Esophagus muscularis mucosa (tissue), 4 donors: ENCODE results near the gene RHBDL1. TPM values are rescaled to one million over a fixed set of nuclear protein-coding genes. Genes with fewer than 3 reads are reported as not detected.

Source experiments
- DNase-seq: peaks from one replicate; pipeline ENCODE4 v3.0.0-alpha.2; 2017; ENCODE audit errors: extremely low spot score
- H3K27ac ChIP-seq, 4 donors: fragments of 200-600 bp; sonication (generic); replicated peaks in 1 of 4; 1 replicate in 3 of 4; 2 replicates in 1 of 4; pipeline ENCODE4 v1.5.1; 2016 to 2019; ENCODE audit warnings: mild to moderate bottlenecking in 1 of 4
- H3K27me3 ChIP-seq, 4 donors: fragments of 200-600 bp; sonication (generic); one replicate each; pipeline versions ENCODE4 v1.5.1 to v1.6.0; 2016 to 2019
- H3K36me3 ChIP-seq, 4 donors: fragments of 200-600 bp; sonication (generic); one replicate each; pipeline ENCODE4 v1.5.1; 2016 to 2019
- H3K4me1 ChIP-seq, 4 donors: fragments of 200-600 bp; sonication (generic); one replicate each; pipeline ENCODE4 v1.5.1; 2016 to 2019
- H3K4me3 ChIP-seq, 4 donors: fragments of 200-600 bp; sonication (generic); 1 replicate in 2 of 4; 2 replicates in 2 of 4; pipeline ENCODE4 v1.5.1; 2016 to 2019; ENCODE audit warnings: mild to moderate bottlenecking in 4 of 4, moderate library complexity in 1 of 4
- H3K9me3 ChIP-seq, 4 donors: fragments of 200-600 bp; sonication (generic); 1 replicate in 3 of 4; 2 replicates in 1 of 4; pipeline ENCODE4 v1.5.1; 2016 to 2019
- EP300 ChIP-seq: sonication (generic); formaldehyde crosslinking; IDR thresholded peaks from one replicate; pipeline ENCODE4 v1.6.1; 2017; ENCODE audit warnings: antibody characterized with exemption
- POLR2A ChIP-seq: fragments of 450-650 bp; IDR thresholded peaks from one replicate; pipeline ENCODE4 v1.6.1; 2017; ENCODE audit warnings: antibody characterized with exemption, moderate library complexity, mild to moderate bottlenecking, low read depth
- POLR2AphosphoS5 ChIP-seq, 2 donors: sonication (generic); formaldehyde crosslinking; IDR thresholded peaks; one replicate each; pipeline ENCODE4 v1.6.1; 2017; ENCODE audit warnings: antibody characterized with exemption in 2 of 2
- WGBS: methylation state at CpG from one replicate; pipeline ENCODE4 v1.1.5; 2018; 5-methylcytosine and 5-hydroxymethylcytosine counted together
- intact Hi-C: fragments of 100-400 bp; cut with DNase I; formaldehyde crosslinking; loops from one replicate; pipeline ENCODE4 v1.15.1; 2023
- total RNA-seq, 4 donors: library from RNA; depleted of rRNA; stranded (reverse); fragments of >200 nt; gene quantifications; one replicate each; pipeline versions ENCODE4 v1.1.0 to v1.2.1, GENCODE V29; 2016
- TF ChIP-seq, protein P1 (sequence below), 3 experiments: fragments of 200-600 bp in 2 of 3; fragments of 450-650 bp in 1 of 3; sonication (generic) in 2 of 3; IDR thresholded peaks; one replicate each; pipeline ENCODE4 v1.5.1; 2017 to 2019; ENCODE audit warnings: antibody characterized with exemption in 3 of 3, mild to moderate bottlenecking in 2 of 3, moderate library complexity in 1 of 3

The RHBDL1 gene
- total RNA-seq, 4 donors from 2014 or later, result 0.17 to 2.0 (median 0.66) TPM

DNA sequence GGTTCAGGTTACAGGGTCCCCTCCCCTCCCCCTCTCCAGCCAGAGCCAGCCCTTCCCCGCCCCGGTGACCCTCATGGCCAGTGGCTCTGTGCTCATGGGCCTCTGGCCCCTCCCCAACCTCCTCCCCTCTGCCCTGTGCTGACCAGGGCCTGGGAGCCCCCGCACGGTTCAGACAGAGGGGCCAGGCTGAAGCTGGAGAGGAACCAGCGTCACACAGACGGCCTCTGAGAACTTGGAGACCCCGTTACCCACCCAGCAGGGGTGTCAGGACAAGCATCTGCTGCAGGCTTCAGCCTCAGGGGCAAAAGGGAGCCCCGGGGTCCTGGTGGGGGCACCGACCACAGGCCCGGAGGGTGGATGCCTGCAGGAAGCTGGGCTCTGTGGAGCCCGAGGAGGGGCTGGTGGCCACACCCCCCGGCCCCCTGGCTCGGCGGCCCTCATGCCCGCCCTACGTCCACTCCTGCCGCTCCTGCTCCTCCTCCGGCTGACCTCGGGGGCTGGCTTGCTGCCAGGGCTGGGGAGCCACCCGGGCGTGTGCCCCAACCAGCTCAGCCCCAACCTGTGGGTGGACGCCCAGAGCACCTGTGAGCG lies 44.6 kb upstream of the RHBDL1 start, which contains the start of gene WFIKKN1:
WFIKKN1 (plus strand) TSS at position 171 of the 591 bp plus-strand sequence; CDS start at position 440, 269 bp downstream.
- Histone ChIP-seq H3K4me1 (peaks cover 23 to 50% (median 41%) of the 10 kb centered on the region in 4 donors), H3K4me3 (no peak within 1 kb of the TSS), H3K27ac (no peak within 1 kb of the TSS), H3K9me3 (no peaks in the 10 kb centered on the region), H3K27me3 (peaks cover 0 to 21% (median 0%) of the 10 kb centered on the region in 4 donors), H3K36me3 (peaks cover 10 to 58% (median 50%) of the 10 kb centered on the region in 4 donors)
- DNase-seq, result no peak
- WGBS, result 11% methylated on average over 3 of the region's 23 CpGs
- intact Hi-C loops, result no loop called here
- TF ChIP-seq POLR2AphosphoS5 (IDR thresholded peaks at IDR 0.05) (peak in 1 of 2 donors; percentile 11), EP300 (no peak)

DNA sequence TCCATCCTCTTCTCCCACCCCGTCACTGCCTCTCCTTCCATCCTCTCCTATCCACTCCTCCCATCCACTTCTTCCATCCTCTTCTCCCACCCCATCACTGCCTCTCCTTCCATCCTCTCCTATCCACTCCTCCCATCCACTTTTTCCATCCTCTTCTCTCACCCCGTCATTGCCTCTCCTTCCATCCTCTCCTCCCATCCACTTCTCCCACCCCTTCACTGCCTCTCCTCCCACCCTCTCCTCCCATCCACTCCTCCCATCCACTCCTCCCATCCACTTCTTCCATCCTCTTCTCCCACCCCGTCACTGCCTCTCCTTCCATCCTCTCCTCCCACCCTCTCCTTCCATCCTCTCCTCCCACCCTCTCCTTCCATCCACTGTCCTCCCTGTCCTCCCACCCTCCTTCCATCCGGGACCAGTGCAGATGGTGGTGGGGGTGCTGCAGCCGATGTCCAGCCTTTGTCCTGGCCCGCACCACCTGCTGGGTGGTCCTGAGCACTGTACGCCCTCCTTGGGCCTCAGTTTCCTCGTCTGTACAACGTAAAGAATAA lies 43.6 kb upstream of the RHBDL1 start:
- Histone ChIP-seq H3K4me1 (peaks cover 23 to 48% (median 42%) of the 10 kb centered on the region in 4 donors), H3K4me3 (no peak overlapping the region), H3K9me3 (no peaks in the 10 kb centered on the region), H3K27me3 (peaks cover 0 to 21% (median 0%) of the 10 kb centered on the region in 4 donors), H3K27ac (no peak overlapping the region), H3K36me3 (peaks cover 10 to 48% (median 40%) of the 10 kb centered on the region in 4 donors)
- WGBS, result 58% methylated on average over 9 of the region's 9 CpGs
- intact Hi-C loops, result no loop called here
- DNase-seq, result no peak
- TF ChIP-seq POLR2A (no peak), POLR2AphosphoS5 (IDR thresholded peaks at IDR 0.05) (no peak), EP300 (no peak)
- TF ChIP-seq, protein P1, sequence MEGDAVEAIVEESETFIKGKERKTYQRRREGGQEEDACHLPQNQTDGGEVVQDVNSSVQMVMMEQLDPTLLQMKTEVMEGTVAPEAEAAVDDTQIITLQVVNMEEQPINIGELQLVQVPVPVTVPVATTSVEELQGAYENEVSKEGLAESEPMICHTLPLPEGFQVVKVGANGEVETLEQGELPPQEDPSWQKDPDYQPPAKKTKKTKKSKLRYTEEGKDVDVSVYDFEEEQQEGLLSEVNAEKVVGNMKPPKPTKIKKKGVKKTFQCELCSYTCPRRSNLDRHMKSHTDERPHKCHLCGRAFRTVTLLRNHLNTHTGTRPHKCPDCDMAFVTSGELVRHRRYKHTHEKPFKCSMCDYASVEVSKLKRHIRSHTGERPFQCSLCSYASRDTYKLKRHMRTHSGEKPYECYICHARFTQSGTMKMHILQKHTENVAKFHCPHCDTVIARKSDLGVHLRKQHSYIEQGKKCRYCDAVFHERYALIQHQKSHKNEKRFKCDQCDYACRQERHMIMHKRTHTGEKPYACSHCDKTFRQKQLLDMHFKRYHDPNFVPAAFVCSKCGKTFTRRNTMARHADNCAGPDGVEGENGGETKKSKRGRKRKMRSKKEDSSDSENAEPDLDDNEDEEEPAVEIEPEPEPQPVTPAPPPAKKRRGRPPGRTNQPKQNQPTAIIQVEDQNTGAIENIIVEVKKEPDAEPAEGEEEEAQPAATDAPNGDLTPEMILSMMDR (IDR thresholded peaks at IDR 0.05), result no peak

DNA sequence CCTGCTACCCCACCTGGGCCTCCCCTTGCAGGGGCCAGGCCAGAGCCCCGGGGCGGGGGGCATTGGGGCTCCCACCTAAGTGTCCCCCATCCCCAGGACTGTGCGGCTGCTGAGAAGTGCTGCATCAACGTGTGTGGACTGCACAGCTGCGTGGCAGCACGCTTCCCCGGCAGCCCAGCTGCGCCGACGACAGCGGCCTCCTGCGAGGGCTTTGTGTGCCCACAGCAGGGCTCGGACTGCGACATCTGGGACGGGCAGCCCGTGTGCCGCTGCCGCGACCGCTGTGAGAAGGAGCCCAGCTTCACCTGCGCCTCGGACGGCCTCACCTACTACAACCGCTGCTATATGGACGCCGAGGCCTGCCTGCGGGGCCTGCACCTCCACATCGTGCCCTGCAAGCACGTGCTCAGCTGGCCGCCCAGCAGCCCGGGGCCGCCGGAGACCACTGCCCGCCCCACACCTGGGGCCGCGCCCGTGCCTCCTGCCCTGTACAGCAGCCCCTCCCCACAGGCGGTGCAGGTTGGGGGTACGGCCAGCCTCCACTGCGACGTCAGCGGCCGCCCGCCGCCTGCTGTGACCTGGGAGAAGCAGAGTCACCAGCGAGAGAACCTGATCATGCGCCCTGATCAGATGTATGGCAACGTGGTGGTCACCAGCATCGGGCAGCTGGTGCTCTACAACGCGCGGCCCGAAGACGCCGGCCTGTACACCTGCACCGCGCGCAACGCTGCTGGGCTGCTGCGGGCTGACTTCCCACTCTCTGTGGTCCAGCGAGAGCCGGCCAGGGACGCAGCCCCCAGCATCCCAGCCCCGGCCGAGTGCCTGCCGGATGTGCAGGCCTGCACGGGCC lies 42.8 kb upstream of the RHBDL1 start:
- WGBS, result 97% methylated on average over 12 of the region's 67 CpGs
- Histone ChIP-seq H3K27ac (no peak overlapping the region), H3K4me3 (no peak overlapping the region), H3K36me3 (peaks cover 10 to 40% (median 32%) of the 10 kb centered on the region in 4 donors), H3K9me3 (no peaks in the 10 kb centered on the region), H3K27me3 (peaks cover 0 to 21% (median 0%) of the 10 kb centered on the region in 4 donors), H3K4me1 (peaks cover 28 to 49% (median 45%) of the 10 kb centered on the region in 4 donors)
- intact Hi-C loops, result no loop called here
- TF ChIP-seq POLR2A, result no peak
- no peak for TF ChIP-seq POLR2AphosphoS5 (IDR thresholded peaks at IDR 0.05)
- no peak for DNase-seq

DNA sequence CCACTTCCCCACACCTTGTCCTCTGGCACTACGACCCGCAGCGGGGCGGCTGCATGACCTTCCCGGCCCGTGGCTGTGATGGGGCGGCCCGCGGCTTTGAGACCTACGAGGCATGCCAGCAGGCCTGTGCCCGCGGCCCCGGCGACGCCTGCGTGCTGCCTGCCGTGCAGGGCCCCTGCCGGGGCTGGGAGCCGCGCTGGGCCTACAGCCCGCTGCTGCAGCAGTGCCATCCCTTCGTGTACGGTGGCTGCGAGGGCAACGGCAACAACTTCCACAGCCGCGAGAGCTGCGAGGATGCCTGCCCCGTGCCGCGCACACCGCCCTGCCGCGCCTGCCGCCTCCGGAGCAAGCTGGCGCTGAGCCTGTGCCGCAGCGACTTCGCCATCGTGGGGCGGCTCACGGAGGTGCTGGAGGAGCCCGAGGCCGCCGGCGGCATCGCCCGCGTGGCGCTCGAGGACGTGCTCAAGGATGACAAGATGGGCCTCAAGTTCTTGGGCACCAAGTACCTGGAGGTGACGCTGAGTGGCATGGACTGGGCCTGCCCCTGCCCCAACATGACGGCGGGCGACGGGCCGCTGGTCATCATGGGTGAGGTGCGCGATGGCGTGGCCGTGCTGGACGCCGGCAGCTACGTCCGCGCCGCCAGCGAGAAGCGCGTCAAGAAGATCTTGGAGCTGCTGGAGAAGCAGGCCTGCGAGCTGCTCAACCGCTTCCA lies 42.0 kb upstream of the RHBDL1 start:
- Histone ChIP-seq H3K9me3 (no peaks in the 10 kb centered on the region), H3K4me3 (no peak overlapping the region), H3K4me1 (peaks cover 34 to 57% (median 52%) of the 10 kb centered on the region in 4 donors), H3K27ac (no peak overlapping the region), H3K36me3 (peaks cover 10 to 32% (median 25%) of the 10 kb centered on the region in 4 donors), H3K27me3 (peaks cover 0 to 21% (median 0%) of the 10 kb centered on the region in 4 donors)
- TF ChIP-seq, protein P1 (IDR thresholded peaks at IDR 0.05), result no peak
- TF ChIP-seq EP300 (no peak), POLR2AphosphoS5 (IDR thresholded peaks at IDR 0.05) (no peak), POLR2A (no peak)
- no peak for DNase-seq
- intact Hi-C loops, result no loop called here
- WGBS, result 97% methylated on average over 49 of the region's 74 CpGs

DNA sequence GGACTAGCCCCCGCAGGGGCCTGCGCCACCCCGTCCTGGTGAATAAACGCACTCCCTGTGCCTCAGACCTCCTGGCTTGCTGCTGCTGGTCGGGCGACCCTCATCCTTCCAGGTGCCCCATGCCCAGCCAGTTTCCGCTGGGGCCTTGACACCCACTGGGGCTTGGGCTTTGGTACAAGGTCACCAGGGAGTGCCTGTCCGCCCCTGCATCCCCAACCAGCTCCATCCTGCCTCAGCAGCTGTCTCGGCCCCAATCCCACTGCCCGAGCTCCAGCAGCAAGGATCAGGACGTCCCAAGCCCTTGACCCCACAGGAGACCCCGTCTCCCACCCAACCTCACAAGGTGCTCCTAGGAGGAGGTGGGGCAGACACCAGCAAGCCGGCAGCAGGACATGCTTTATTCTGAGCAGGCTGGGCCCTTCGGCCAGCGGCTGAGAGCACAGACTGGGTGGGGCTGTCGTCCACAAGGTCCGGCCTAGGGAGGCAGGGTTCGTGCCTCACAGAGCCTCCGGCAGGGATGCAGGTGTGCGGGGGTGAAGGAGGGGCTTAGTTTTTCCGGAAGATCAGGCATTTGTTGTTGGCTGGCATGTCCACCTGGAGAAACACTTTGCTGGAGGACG lies 41.3 kb upstream of the RHBDL1 start:
- Histone ChIP-seq H3K27ac (no peak overlapping the region), H3K4me1 (peaks cover 34 to 60% (median 53%) of the 10 kb centered on the region in 4 donors), H3K36me3 (peaks cover 10 to 25% (median 20%) of the 10 kb centered on the region in 4 donors), H3K9me3 (no peaks in the 10 kb centered on the region), H3K4me3 (no peak overlapping the region), H3K27me3 (peaks cover 0 to 21% (median 0%) of the 10 kb centered on the region in 4 donors)
- TF ChIP-seq POLR2AphosphoS5 (IDR thresholded peaks at IDR 0.05), result no peak
- 87% methylated on average over 20 of the region's 22 CpGs for WGBS
- DNase-seq, result no peak
- intact Hi-C loops, result no loop called here
